ENCODE measurements around the gene FOXJ1.

The FOXJ1 gene

DNA sequence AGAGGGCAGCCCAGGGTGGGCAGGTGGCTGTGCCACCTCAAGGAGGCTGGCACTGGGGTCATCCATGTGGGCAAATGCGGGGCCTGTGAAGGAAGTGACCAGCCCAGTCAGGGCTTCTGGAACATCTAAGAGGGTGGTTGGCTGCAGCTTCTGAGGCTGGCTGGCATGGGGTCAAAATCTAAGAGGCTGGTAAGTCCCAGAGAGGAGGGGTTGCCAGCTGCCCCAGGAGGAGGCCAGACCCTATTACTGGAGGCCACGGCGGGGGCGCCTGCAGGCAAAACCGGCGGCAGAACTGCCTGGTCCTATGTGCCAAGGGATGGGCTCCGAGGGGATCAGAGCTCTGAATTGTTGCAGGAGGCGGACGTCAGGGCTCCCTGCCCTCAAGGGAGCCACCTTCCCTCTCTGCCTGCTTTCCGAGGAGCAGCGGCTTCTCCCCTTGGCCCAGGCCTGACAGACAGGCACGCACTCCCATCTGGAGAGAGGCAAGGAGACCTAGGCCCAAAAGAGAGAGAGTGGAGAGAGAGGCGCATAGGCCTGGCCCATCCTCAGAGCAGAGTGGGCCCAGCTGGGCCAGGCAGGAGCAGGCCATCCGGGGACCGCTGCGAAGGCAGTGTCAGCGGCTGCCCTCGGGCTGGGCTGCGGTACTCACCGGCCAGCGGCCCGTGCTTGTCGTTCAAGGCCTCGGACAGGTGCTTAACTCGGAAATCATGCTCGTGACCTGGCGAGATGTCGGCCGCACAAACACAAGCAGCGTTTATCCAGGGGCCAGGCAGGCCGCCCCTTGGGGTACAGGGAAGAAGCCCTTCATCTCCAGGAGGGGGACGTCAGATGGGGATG, 51.1 kb downstream of the FOXJ1 start:
- Histone ChIP-seq H3K4me1 (ENCODE audit: low read depth, poor library complexity, severe bottlenecking) (no peaks in the 10 kb centered on the region), H3K9ac (no peak overlapping the region), H3K27ac (no peak overlapping the region), H3K36me3 (ENCODE audit: insufficient read depth) (no peaks in the 10 kb centered on the region), H3K4me2 (no peak overlapping the region), H2AFZ (ENCODE audit: low read depth) (no peak overlapping the region), H4K20me1 (ENCODE audit: insufficient read depth) (no peaks in the 10 kb centered on the region), H3K79me2 (ENCODE audit: insufficient read depth, low read depth) (no peaks in the 10 kb centered on the region), H3K4me3 (IDR thresholded peaks at IDR 0.05; ENCODE audit: insufficient read depth, low read depth, low read length) (no peak overlapping the region), H3K27me3 (ENCODE audit: insufficient read depth, low read depth) (no peaks in the 10 kb centered on the region)
- TF ChIP-seq, protein P1, sequence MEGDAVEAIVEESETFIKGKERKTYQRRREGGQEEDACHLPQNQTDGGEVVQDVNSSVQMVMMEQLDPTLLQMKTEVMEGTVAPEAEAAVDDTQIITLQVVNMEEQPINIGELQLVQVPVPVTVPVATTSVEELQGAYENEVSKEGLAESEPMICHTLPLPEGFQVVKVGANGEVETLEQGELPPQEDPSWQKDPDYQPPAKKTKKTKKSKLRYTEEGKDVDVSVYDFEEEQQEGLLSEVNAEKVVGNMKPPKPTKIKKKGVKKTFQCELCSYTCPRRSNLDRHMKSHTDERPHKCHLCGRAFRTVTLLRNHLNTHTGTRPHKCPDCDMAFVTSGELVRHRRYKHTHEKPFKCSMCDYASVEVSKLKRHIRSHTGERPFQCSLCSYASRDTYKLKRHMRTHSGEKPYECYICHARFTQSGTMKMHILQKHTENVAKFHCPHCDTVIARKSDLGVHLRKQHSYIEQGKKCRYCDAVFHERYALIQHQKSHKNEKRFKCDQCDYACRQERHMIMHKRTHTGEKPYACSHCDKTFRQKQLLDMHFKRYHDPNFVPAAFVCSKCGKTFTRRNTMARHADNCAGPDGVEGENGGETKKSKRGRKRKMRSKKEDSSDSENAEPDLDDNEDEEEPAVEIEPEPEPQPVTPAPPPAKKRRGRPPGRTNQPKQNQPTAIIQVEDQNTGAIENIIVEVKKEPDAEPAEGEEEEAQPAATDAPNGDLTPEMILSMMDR (conservative IDR thresholded peaks at IDR 0.05; ENCODE audit: low read depth, low read length): no peak

DNA sequence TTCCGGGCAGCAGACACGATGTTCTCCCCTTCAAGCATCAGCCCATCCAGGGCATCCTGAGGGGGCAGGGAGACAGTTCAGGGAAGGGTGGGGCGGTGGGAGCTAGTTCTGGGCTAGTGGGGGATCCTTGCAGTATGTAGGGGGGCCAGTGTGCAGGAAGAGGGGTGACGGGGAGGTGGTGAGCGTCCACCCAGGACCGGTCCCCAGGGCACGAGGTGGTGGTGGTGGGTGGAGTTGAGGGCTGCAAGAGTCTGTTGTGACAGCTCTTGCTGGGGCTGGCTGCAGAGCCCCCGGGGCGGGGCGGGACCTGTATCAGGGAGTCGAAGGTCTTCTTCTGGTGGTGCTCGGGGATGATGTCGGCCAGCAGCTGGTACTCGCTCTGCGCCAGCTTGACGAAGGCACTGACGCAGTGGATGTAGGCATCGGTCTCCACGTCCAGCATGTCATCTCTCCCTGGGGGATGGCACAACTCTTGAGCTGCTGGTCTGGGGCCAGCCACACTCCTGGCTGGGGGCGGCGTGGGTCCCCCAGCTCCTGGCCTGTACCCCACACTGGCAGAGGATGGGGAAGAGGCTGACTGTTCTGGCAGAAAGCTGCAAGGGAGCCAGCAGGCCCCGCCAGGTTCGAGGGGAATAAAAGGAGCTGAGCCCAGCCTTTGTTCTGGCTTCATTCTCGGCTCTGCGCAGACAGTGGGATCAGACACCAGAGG, 52.0 kb downstream of the FOXJ1 start:
- Histone ChIP-seq H3K36me3 (ENCODE audit: insufficient read depth) (no peaks in the 10 kb centered on the region), H3K79me2 (ENCODE audit: insufficient read depth, low read depth) (no peaks in the 10 kb centered on the region), H3K4me1 (ENCODE audit: low read depth, poor library complexity, severe bottlenecking) (no peaks in the 10 kb centered on the region), H4K20me1 (ENCODE audit: insufficient read depth) (no peaks in the 10 kb centered on the region), H3K27me3 (ENCODE audit: insufficient read depth, low read depth) (no peaks in the 10 kb centered on the region), H3K4me3 (IDR thresholded peaks at IDR 0.05; ENCODE audit: insufficient read depth, low read depth, low read length) (no peak overlapping the region), H3K27ac (no peak overlapping the region), H3K4me2 (no peak overlapping the region), H3K9ac (no peak overlapping the region), H2AFZ (ENCODE audit: low read depth) (no peak overlapping the region)
- TF ChIP-seq, protein P1 (conservative IDR thresholded peaks at IDR 0.05; ENCODE audit: low read depth, low read length): no peak

DNA sequence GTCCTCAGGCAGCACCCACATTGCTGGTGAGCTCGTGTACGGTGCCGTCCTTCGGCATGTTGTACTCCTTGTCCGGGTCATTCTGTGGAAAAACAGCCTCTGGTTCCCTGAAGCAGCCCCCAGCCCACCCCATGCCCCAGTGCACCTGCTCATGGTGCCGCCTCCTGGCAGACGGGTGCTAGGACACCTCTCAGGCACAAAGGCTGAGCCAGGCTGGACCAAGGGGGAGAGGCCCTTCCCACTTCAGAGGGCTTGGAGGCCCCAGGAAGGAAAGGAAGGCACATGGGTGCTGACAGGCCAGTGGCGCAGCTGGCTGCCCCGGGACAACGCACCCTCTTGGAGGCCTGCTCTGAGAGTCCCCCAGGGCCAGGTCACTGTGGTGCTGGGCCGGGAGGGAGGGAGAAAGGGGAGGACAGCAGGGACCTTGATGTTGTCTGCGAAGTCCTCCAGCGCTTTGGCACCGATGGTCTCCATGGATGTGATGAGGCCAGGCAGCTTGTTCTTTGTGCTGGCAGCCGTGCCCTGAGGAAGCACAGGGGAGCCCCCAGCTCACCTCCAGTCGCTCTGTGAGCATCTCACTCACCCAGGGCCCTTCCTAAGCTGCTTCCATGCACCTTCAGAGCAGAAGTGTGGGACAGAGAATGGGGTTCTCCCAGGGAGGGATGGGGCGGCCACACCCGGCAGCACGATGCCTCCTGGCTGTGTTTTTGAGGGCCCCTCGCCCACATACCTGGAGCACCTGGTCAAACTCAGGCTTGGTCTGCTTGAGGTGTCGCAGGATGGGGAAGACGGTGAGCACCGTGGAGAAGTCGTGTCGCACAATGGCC, 52.8 kb downstream of the FOXJ1 start:
- Histone ChIP-seq H3K36me3 (ENCODE audit: insufficient read depth) (no peaks in the 10 kb centered on the region), H3K4me2 (no peak overlapping the region), H2AFZ (ENCODE audit: low read depth) (no peak overlapping the region), H3K4me1 (ENCODE audit: low read depth, poor library complexity, severe bottlenecking) (no peaks in the 10 kb centered on the region), H4K20me1 (ENCODE audit: insufficient read depth) (no peaks in the 10 kb centered on the region), H3K9ac (no peak overlapping the region), H3K79me2 (ENCODE audit: insufficient read depth, low read depth) (no peaks in the 10 kb centered on the region), H3K4me3 (IDR thresholded peaks at IDR 0.05; ENCODE audit: insufficient read depth, low read depth, low read length) (no peak overlapping the region), H3K27me3 (ENCODE audit: insufficient read depth, low read depth) (no peaks in the 10 kb centered on the region), H3K27ac (no peak overlapping the region)
- TF ChIP-seq, protein P1 (conservative IDR thresholded peaks at IDR 0.05; ENCODE audit: low read depth, low read length): peak; percentile 25; the same call in 1 of the 2 replicates

DNA sequence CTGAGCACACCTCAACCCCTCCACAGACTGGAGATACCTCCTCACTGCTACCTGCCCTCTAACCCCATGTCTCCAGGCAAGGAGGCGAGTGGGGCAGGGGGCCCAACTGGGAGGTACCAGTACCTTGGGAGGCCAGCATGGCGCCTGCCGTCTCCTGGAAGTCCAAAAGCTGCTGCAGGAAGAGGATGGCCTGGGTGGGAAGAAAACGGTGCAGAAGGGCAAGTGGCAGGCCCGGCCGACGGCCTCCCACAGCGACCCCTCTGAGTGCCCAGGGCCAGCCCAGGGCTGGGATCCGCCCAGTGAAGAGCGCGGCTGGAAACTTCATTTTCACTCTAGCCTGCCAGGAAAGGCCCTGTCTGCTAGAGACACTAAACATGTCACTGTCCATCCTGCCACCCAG, 53.5 kb downstream of the FOXJ1 start:
- Histone ChIP-seq H2AFZ (ENCODE audit: low read depth) (no peak overlapping the region), H4K20me1 (ENCODE audit: insufficient read depth) (no peaks in the 10 kb centered on the region), H3K27me3 (ENCODE audit: insufficient read depth, low read depth) (no peaks in the 10 kb centered on the region), H3K9ac (no peak overlapping the region), H3K27ac (no peak overlapping the region), H3K4me2 (no peak overlapping the region), H3K4me1 (ENCODE audit: low read depth, poor library complexity, severe bottlenecking) (no peaks in the 10 kb centered on the region), H3K36me3 (ENCODE audit: insufficient read depth) (no peaks in the 10 kb centered on the region), H3K79me2 (ENCODE audit: insufficient read depth, low read depth) (no peaks in the 10 kb centered on the region), H3K4me3 (IDR thresholded peaks at IDR 0.05; ENCODE audit: insufficient read depth, low read depth, low read length) (no peak overlapping the region)
- TF ChIP-seq, protein P1 (conservative IDR thresholded peaks at IDR 0.05; ENCODE audit: low read depth, low read length): no peak
